ENCODE measurements around the gene KRTAP5-8.

KRTAP5-8 gene

GRCh38 chr11:71504531-71504930 lies 33.3 kb upstream of the KRTAP5-8 start:
- Histone ChIP-seq H3K36me3 (ENCODE audit: insufficient read depth, low read length) (peaks cover 32% of the 10 kb centered on the region), H3K9ac (ENCODE audit: low read depth, low read length) (no peak overlapping the region), H2AFZ (ENCODE audit: low read depth, low read length) (no peak overlapping the region), H3K4me2 (ENCODE audit: insufficient read depth, low read length) (no peak overlapping the region), H3K27ac (ENCODE audit: low read length) (no peak overlapping the region), H3K4me1 (ENCODE audit: insufficient read depth, low read length) (no peaks in the 10 kb centered on the region), H3K79me2 (ENCODE audit: insufficient read depth, low read length) (no peaks in the 10 kb centered on the region), H3K9me3 (ENCODE audit: insufficient read depth, low read length, severe bottlenecking) (no peaks in the 10 kb centered on the region), H3K4me3 (ENCODE audit: low read depth in 1 of 2, low read length in 2 of 2) (no peak overlapping the region), H3K27me3 (ENCODE audit: insufficient read depth, low read length, poor library complexity) (no peaks in the 10 kb centered on the region), H4K20me1 (ENCODE audit: insufficient read depth, low read length) (no peaks in the 10 kb centered on the region)
- no peak for DNase-seq
- no peak for ATAC-seq (ENCODE audit: insufficient read depth, low read depth)
- TF ChIP-seq, protein P1, sequence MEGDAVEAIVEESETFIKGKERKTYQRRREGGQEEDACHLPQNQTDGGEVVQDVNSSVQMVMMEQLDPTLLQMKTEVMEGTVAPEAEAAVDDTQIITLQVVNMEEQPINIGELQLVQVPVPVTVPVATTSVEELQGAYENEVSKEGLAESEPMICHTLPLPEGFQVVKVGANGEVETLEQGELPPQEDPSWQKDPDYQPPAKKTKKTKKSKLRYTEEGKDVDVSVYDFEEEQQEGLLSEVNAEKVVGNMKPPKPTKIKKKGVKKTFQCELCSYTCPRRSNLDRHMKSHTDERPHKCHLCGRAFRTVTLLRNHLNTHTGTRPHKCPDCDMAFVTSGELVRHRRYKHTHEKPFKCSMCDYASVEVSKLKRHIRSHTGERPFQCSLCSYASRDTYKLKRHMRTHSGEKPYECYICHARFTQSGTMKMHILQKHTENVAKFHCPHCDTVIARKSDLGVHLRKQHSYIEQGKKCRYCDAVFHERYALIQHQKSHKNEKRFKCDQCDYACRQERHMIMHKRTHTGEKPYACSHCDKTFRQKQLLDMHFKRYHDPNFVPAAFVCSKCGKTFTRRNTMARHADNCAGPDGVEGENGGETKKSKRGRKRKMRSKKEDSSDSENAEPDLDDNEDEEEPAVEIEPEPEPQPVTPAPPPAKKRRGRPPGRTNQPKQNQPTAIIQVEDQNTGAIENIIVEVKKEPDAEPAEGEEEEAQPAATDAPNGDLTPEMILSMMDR (IDR thresholded peaks at IDR 0.05; ENCODE audit: borderline replicate concordance, extremely low read depth, low read length, poor library complexity, severe bottlenecking): no peak
- TF ChIP-seq EZH2 (IDR thresholded peaks at IDR 0.05; ENCODE audit: borderline replicate concordance, low read depth, low read length, severe bottlenecking): no peak

DNA sequence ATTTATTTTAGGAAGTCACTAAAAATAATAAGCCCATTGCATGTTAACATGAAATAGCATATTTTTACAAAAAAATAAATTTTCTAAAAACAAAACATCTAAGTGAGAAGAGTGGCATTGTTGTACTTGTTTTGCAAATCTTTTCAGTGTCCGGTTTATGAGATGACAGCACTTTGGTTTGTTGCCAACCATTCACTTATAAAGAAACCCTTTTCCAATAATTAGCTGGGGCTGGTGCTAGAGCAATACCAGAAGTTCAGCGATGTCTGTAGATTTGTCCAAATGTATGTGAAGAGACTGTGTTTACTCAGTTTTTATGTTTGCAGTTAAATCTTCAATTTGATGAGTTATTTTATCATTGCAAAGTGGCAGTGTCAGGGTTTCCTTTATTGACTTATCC lies 32.8 kb upstream of the KRTAP5-8 start:
- Histone ChIP-seq H4K20me1 (ENCODE audit: insufficient read depth, low read length) (no peaks in the 10 kb centered on the region), H3K4me1 (ENCODE audit: insufficient read depth, low read length) (no peaks in the 10 kb centered on the region), H3K9me3 (ENCODE audit: insufficient read depth, low read length, severe bottlenecking) (no peaks in the 10 kb centered on the region), H2AFZ (ENCODE audit: low read depth, low read length) (no peak overlapping the region), H3K4me3 (ENCODE audit: low read depth in 1 of 2, low read length in 2 of 2) (no peak overlapping the region), H3K4me2 (ENCODE audit: insufficient read depth, low read length) (no peak overlapping the region), H3K27me3 (ENCODE audit: insufficient read depth, low read length, poor library complexity) (no peaks in the 10 kb centered on the region), H3K27ac (ENCODE audit: low read length) (no peak overlapping the region), H3K79me2 (ENCODE audit: insufficient read depth, low read length) (no peaks in the 10 kb centered on the region), H3K36me3 (ENCODE audit: insufficient read depth, low read length) (peaks cover 28% of the 10 kb centered on the region), H3K9ac (ENCODE audit: low read depth, low read length) (no peak overlapping the region)
- no peak for DNase-seq
- ATAC-seq (ENCODE audit: insufficient read depth, low read depth): no peak
- no peak for TF ChIP-seq EZH2 (IDR thresholded peaks at IDR 0.05; ENCODE audit: borderline replicate concordance, low read depth, low read length, severe bottlenecking)
- TF ChIP-seq, protein P1 (IDR thresholded peaks at IDR 0.05; ENCODE audit: borderline replicate concordance, extremely low read depth, low read length, poor library complexity, severe bottlenecking): no peak

GRCh38 chr11:71505781-71506180 lies 32.0 kb upstream of the KRTAP5-8 start:
- H3K9me3 ChIP-seq (ENCODE audit: insufficient read depth, low read length, severe bottlenecking): peaks cover 2% of the 10 kb centered on the region
- H3K27me3 ChIP-seq (ENCODE audit: insufficient read depth, low read length, poor library complexity): no peaks in the 10 kb centered on the region
- H3K4me1 ChIP-seq (ENCODE audit: insufficient read depth, low read length): no peaks in the 10 kb centered on the region
- no peak overlapping the region for H3K9ac ChIP-seq (ENCODE audit: low read depth, low read length)
- ATAC-seq (ENCODE audit: insufficient read depth, low read depth) (no peak), DNase-seq (no peak)
- no peak overlapping the region for H3K4me3 ChIP-seq (ENCODE audit: low read depth in 1 of 2, low read length in 2 of 2)
- no peak overlapping the region for H3K4me2 ChIP-seq (ENCODE audit: insufficient read depth, low read length)
- H4K20me1 ChIP-seq (ENCODE audit: insufficient read depth, low read length): no peaks in the 10 kb centered on the region
- no peak overlapping the region for H2AFZ ChIP-seq (ENCODE audit: low read depth, low read length)
- H3K36me3 ChIP-seq (ENCODE audit: insufficient read depth, low read length): peaks cover 21% of the 10 kb centered on the region
- no peaks in the 10 kb centered on the region for H3K79me2 ChIP-seq (ENCODE audit: insufficient read depth, low read length)
- H3K27ac ChIP-seq (ENCODE audit: low read length): no peak overlapping the region
- no peak for TF ChIP-seq EZH2 (IDR thresholded peaks at IDR 0.05; ENCODE audit: borderline replicate concordance, low read depth, low read length, severe bottlenecking)
- TF ChIP-seq, protein P1 (IDR thresholded peaks at IDR 0.05; ENCODE audit: borderline replicate concordance, extremely low read depth, low read length, poor library complexity, severe bottlenecking): no peak

DNA sequence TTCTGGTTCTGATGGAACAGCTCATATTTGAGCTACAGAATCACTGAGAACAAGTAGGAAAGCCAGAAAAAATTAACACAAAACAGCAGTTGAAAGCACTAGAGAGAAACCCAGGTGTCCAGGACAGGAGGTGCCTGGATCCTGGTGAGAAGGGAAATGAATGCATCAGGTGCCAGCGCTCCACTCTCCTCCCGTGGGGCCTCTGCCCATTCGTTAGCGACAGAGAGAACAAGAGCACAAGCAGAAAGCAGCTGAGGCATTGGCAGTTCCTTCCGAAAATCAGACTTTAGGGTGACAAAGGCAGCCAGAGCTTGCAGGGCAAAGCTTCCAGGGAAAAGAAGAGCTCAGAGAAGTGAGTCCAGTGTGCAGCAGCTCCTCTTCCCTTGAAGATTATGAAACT lies 30.7 kb upstream of the KRTAP5-8 start:
- no peaks in the 10 kb centered on the region for H3K79me2 ChIP-seq (ENCODE audit: insufficient read depth, low read length)
- TF ChIP-seq, protein P1 (IDR thresholded peaks at IDR 0.05; ENCODE audit: borderline replicate concordance, extremely low read depth, low read length, poor library complexity, severe bottlenecking): no peak
- TF ChIP-seq EZH2 (IDR thresholded peaks at IDR 0.05; ENCODE audit: borderline replicate concordance, low read depth, low read length, severe bottlenecking): no peak
- H4K20me1 ChIP-seq (ENCODE audit: insufficient read depth, low read length): no peaks in the 10 kb centered on the region
- no peak overlapping the region for H2AFZ ChIP-seq (ENCODE audit: low read depth, low read length)
- H3K36me3 ChIP-seq (ENCODE audit: insufficient read depth, low read length): peaks cover 10% of the 10 kb centered on the region; the same call in 1 of the 2 replicates
- H3K27me3 ChIP-seq (ENCODE audit: insufficient read depth, low read length, poor library complexity): no peaks in the 10 kb centered on the region
- ATAC-seq (ENCODE audit: insufficient read depth, low read depth) (no peak), DNase-seq (no peak)
- peaks cover 2% of the 10 kb centered on the region for H3K9me3 ChIP-seq (ENCODE audit: insufficient read depth, low read length, severe bottlenecking)
- no peak overlapping the region for H3K9ac ChIP-seq (ENCODE audit: low read depth, low read length)
- no peak overlapping the region for H3K4me2 ChIP-seq (ENCODE audit: insufficient read depth, low read length)
- no peak overlapping the region for H3K4me3 ChIP-seq (ENCODE audit: low read depth in 1 of 2, low read length in 2 of 2)
- H3K4me1 ChIP-seq (ENCODE audit: insufficient read depth, low read length): no peaks in the 10 kb centered on the region
- H3K27ac ChIP-seq (ENCODE audit: low read length): no peak overlapping the region
